A673 (cell line): ENCODE results near the gene SLC24A4.

Experiments
- CTCF ChIP-seq: fragments of 300-800, 200-600 bp; sonication (generic); conservative IDR thresholded peaks from 2 replicates; pipeline ENCODE4 v1.5.1; 2017; ENCODE audit warnings: low read depth, mild to moderate bottlenecking, antibody characterized with exemption, low read length, moderate library complexity, mixed read lengths
- EZH2 ChIP-seq: fragments of 200-600 bp; sonication (generic); IDR thresholded peaks from 2 replicates; pipeline ENCODE4 v1.6.1; 2017; ENCODE audit warnings: borderline replicate concordance, low read depth, mild to moderate bottlenecking, mixed read lengths, antibody characterized with exemption, low read length; ENCODE audit not compliant: poor library complexity, severe bottlenecking

- no peak for TF ChIP-seq CTCF
- TF ChIP-seq EZH2: no peak
These were observed 205.6 kb downstream of the SLC24A4 start for GRCh38 chr14:92528486-92529100.
